NCI-H1417 (cell line): ENCODE measurements around the gene CYP4F12.

ENCODE experiments used
- DNase-seq, 3 experiments: peaks; one replicate each; lab custom pipeline; 2025; lab: John Stamatoyannopoulos, UW

CYP4F12 gene

DNA sequence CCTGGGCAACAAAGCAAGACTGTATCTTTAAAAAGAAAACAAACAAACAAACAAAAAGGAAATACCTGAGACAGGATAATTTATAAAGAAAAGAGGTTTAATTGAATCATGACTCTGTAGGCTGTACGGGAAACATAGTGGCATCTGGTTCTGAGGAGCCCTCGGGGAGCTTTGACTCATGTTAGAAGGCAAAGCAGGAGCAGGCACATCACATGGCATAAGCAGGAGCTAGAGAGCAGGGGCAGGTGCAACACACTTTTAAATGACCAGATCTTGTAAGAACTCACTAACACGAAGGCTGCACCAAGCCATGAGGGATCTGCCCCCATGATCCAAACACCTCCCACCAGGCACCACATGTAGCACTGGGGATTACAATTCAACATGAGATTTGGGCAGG lies 41.8 kb downstream of the CYP4F12 start:
- no peak for DNase-seq

DNA sequence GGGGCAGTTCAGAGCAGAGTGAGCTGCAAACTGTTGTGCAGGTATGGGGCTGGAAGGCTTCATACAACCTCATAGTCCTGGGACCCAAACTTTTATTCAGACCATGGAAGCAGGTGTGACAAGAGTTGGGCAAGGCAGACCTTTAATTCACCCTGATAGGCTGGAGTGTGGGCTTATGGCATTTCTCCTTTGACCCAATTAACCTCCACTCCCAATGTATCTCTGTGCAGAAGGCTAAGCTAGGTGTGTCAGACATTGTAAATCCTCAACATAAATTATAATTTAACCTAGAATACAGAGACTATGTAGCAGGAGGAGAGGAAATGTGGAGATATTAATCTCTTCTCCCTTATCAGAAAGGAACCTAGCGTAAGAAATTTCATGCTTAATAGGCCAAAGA lies 42.8 kb downstream of the CYP4F12 start:
- DNase-seq: no peak

DNA sequence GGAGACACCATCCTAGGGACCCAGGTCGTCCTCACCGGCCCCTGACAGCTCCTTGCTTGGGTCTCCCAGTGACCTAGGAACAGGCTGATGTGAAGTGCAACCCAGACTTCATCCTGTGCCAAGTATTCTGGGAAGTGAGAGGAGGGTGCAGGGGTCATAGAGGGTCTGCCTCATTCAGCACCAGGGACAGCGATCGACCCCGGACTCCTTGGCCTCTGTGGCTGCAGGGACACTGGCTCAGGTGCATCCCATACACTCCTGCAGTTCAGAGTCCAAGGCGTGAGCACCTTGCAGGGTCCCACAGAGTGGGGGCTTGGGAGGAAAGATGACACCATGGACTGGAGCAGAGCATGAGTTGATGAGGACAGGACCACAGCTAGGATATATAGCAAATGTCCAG lies 44.9 kb downstream of the CYP4F12 start:
- DNase-seq: no peak

DNA sequence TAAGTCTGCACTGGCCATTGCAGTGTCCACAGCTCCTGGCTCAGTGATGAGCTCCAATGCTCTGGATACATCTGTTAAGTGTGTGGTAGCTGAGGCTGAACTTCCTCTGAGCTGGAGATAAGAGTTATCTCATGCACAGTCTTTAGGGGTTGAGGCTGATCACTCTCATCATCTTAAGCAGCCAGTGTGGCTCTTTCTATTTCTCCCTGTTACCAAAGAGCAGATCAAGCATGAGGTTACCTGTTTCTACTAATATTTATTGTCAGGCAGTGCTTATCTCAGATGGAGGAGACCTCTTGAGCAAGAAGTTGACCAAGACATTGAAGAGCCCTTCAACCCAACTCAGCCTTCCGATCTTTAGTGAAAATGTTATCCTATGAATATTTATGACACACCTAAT lies 48.4 kb downstream of the CYP4F12 start:
- DNase-seq: no peak

DNA sequence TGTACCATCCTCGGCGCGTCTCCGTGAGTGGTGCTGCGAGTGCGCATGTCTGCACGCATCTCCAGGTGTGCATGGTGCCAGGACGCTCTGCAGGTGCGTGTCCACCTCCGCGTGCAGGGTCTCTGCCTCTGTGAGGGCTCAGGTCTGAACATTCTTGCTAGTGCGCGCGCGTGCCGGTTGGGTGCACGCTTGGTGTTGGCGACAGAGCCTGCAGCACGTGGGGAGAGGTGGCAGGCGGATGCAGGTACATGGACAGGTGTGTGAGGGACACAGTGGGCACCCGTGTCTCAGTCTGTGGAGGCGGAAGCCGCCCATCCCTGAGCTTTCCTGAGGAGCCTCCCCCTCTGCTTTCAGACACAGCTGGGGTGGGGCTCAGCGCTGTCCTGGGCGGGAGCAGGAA lies 50.1 kb downstream of the CYP4F12 start:
- no peak for DNase-seq

DNA sequence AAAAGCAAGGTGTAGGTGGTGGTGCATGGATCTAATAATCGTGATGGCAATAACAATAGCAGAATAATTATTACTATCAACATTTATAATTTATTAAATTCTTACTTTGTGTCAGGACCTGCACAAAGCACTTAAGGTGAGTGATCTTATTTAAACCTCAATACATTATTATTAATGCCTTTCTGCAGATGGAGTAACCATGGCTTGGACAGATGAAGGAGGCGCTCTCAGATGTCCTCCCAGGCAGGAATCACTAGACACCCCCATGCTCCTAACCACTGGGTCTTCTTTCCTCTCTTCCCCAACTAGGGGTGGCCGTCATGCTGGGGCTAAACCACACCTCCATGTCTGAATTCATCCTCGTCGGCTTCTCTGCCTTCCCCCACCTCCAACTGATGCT lies 54.8 kb downstream of the CYP4F12 start, which contains the start of gene OR10H2:
Gene OR10H2, plus strand, starts transcription at position 301 of the 400 bp plus-strand sequence. Its CDS starts 20 bp downstream, at position 321.
- no peak for DNase-seq

DNA sequence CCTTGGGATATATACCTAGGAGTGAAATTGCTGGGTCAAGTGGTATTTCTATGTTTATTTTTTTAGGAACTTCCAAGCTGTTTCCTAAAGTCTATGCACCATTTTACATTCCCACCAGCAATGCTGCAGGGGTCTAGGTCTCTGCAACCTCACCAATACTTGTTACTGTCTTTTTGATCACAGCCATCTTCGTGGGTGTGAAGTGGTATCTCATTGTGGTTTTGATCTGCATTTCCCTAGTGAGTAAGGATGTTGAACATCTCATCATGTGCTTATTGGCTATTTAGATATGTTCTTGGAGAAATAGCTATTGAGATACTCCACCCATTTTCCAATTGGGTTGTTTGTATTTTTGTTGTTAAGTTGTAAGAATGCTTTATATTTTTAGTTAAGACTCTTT lies 57.7 kb downstream of the CYP4F12 start:
- DNase-seq: no peak

- no peak for DNase-seq
Observed at GRCh38 chr19:15732388-15732787, 59.5 kb downstream of the CYP4F12 start.

DNA sequence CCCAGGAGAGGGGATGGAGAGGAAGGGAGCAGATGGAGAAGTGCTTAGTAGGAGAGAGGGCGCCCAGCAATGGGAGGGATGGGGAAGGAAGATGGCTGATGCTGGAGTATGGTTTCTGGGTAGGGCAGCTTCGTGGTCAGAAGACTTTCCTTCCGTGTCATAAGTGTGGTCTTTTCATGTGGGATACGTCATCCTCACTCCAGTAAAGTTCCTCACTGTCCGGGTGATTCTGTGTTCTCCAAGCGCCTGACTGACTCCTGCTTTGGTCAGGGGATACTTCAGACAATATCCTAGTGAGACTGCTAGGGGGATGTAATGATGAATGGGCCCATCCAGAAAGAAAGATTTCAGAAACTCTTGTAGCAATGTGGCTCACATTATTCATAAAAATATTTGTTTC lies 61.0 kb downstream of the CYP4F12 start:
- DNase-seq: no peak

DNA sequence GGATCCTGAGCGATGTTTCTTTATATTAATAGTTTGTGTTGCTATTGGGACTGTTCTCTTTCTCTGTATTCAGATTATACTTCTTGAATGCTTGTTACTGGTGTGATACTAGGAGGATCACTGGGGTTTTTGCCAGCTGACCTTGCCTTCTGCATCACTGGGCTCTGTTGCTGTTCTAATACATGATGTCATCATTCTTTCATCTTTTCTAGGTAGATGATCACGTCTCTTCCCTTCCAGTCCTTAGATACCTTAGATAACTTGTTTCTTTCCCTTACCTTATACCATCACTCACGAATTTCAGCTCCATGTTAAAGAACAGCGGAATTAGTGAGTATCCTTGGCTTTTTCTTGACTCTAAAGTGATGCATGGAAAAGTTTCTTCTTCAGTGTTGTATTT lies 64.8 kb downstream of the CYP4F12 start, which contains the start of gene OR10H3:
Gene OR10H3, plus strand, starts transcription at position 264 of the 400 bp plus-strand sequence. CDS start 3,408 bp downstream, outside the sequence.
- DNase-seq: no peak

GRCh38 chr19:15740785-15741184 lies 67.9 kb downstream of the CYP4F12 start:
- no peak for DNase-seq
